ENCODE measurements around the gene DYNC1H1.

The DYNC1H1 gene

DNA sequence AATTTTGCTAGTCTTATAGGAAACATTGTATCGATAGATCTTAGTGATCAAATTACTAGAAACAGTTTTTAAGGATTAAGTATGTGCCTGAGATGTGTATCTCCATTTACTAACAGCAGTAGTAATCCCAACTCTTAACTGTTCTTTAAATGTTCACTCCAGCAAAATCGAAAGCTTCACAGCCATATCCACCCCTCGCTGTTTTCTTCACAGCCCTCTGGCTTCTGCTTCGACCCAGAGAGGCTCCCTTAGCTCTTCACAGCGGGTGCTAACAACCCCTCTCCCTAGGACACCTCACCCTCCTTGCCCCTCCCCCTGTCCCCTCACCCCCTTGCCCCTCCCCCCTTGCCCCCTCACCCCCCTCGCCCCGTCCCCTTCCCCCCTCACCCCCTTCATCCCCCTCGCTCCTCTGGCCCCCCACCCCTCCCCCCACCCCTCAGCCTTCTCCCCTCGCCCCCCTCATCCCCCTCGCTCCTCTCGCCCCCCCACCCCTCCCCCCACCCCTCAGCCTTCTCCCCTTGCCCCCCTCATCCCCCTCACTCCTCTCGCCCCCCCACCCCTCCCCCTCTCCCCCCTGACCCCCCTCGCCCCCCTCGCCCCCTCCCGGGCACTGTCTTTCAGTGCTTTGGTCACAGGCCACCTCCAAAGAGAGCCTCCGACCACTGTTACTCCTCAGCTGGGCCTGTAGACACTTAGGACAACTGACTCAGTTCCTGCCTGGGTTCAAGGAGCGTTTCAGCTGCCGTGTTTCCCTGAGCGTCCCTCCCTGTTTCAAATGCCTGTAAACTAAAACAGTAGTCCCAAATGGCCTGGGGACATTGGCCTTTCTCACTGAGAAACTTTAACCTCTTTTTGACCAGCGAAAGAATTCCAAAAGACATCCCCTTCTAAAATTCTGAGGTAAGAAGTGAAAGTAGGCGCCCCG, 46.0 kb upstream of the DYNC1H1 start:
- no peak overlapping the region for H3K18ac ChIP-seq (ENCODE audit: low read length)
- peak; percentile 37 for DNase-seq
- no peak overlapping the region for H2AK5ac ChIP-seq (ENCODE audit: low read length)
- no peaks in the 10 kb centered on the region for H3K36me3 ChIP-seq (ENCODE audit: control insufficient read depth, insufficient read depth, low read length)
- WGBS (ENCODE audit: extremely low coverage, insufficient coverage, low lambda C conversion rate): no CpG with 5 or more reads among the region's 22 CpGs
- no peak overlapping the region for H2BK15ac ChIP-seq (replicated peaks; ENCODE audit: low read depth)
- no peak overlapping the region for H3K4me2 ChIP-seq (ENCODE audit: low read length)
- no peak overlapping the region for H2BK120ac ChIP-seq (ENCODE audit: low read depth, low read length)
- no peaks in the 10 kb centered on the region for H3K79me2 ChIP-seq (ENCODE audit: control insufficient read depth, insufficient read depth, low read length)
- no peak overlapping the region for H3K23ac ChIP-seq (ENCODE audit: low read length)
- peaks cover 7% of the 10 kb centered on the region for H3K4me1 ChIP-seq (ENCODE audit: control insufficient read depth, low read depth, low read length)
- no peak overlapping the region for H4K5ac ChIP-seq (ENCODE audit: low read length)
- H3K4ac ChIP-seq (ENCODE audit: low read depth, low read length): no peak overlapping the region
- H3K56ac ChIP-seq (ENCODE audit: low read length): no peak overlapping the region
- H3K27ac ChIP-seq (ENCODE audit: low read depth, low read length): peak overlapping the region; percentile 17
- no peak overlapping the region for H3K4me3 ChIP-seq (ENCODE audit: low read length)
- H3K79me1 ChIP-seq (ENCODE audit: low read length): no peaks in the 10 kb centered on the region
- no peak overlapping the region for H4K8ac ChIP-seq (ENCODE audit: low read depth, low read length)
- no peak overlapping the region for H2BK5ac ChIP-seq (ENCODE audit: low read length)
- H3K9ac ChIP-seq (ENCODE audit: low read length): no peak overlapping the region
- no peaks in the 10 kb centered on the region for H3K27me3 ChIP-seq (ENCODE audit: insufficient read depth, low read length, poor library complexity)

GRCh38 chr14:101920271-101920670, 44.1 kb upstream of the DYNC1H1 start:
- Histone ChIP-seq H2BK120ac (ENCODE audit: low read depth, low read length) (no peak overlapping the region), H3K56ac (ENCODE audit: low read length) (no peak overlapping the region), H3K4ac (ENCODE audit: low read depth, low read length) (no peak overlapping the region), H3K27me3 (ENCODE audit: insufficient read depth, low read length, poor library complexity) (no peaks in the 10 kb centered on the region), H3K79me2 (ENCODE audit: control insufficient read depth, insufficient read depth, low read length) (no peaks in the 10 kb centered on the region), H3K4me3 (ENCODE audit: low read length) (no peak overlapping the region), H3K4me2 (ENCODE audit: low read length) (no peak overlapping the region), H2BK5ac (ENCODE audit: low read length) (no peak overlapping the region), H3K4me1 (ENCODE audit: control insufficient read depth, low read depth, low read length) (peaks cover 7% of the 10 kb centered on the region), H4K8ac (ENCODE audit: low read depth, low read length) (no peak overlapping the region), H3K23ac (ENCODE audit: low read length) (no peak overlapping the region), H3K27ac (ENCODE audit: low read depth, low read length) (no peak overlapping the region), H3K9ac (ENCODE audit: low read length) (no peak overlapping the region), H4K5ac (ENCODE audit: low read length) (no peak overlapping the region), H2BK15ac (replicated peaks; ENCODE audit: low read depth) (no peak overlapping the region), H3K79me1 (ENCODE audit: low read length) (no peaks in the 10 kb centered on the region), H3K18ac (ENCODE audit: low read length) (no peak overlapping the region), H3K36me3 (ENCODE audit: control insufficient read depth, insufficient read depth, low read length) (no peaks in the 10 kb centered on the region), H2AK5ac (ENCODE audit: low read length) (no peak overlapping the region)
- no CpG with 5 or more reads among the region's 4 CpGs for WGBS (ENCODE audit: extremely low coverage, insufficient coverage, low lambda C conversion rate)
- no peak for DNase-seq

- no CpG with 5 or more reads among the region's 7 CpGs for WGBS (ENCODE audit: extremely low coverage, insufficient coverage, low lambda C conversion rate)
- Histone ChIP-seq H3K36me3 (ENCODE audit: control insufficient read depth, insufficient read depth, low read length) (no peaks in the 10 kb centered on the region), H3K79me2 (ENCODE audit: control insufficient read depth, insufficient read depth, low read length) (no peaks in the 10 kb centered on the region), H3K4me3 (ENCODE audit: low read length) (no peak overlapping the region), H3K18ac (ENCODE audit: low read length) (no peak overlapping the region), H3K9ac (ENCODE audit: low read length) (no peak overlapping the region), H3K4ac (ENCODE audit: low read depth, low read length) (no peak overlapping the region), H3K56ac (ENCODE audit: low read length) (no peak overlapping the region), H3K23ac (ENCODE audit: low read length) (no peak overlapping the region), H3K79me1 (ENCODE audit: low read length) (no peaks in the 10 kb centered on the region), H3K27ac (ENCODE audit: low read depth, low read length) (no peak overlapping the region), H2AK5ac (ENCODE audit: low read length) (no peak overlapping the region), H2BK5ac (ENCODE audit: low read length) (no peak overlapping the region), H2BK120ac (ENCODE audit: low read depth, low read length) (no peak overlapping the region), H3K4me1 (ENCODE audit: control insufficient read depth, low read depth, low read length) (peaks cover under 1% of the 10 kb centered on the region), H3K27me3 (ENCODE audit: insufficient read depth, low read length, poor library complexity) (no peaks in the 10 kb centered on the region), H3K4me2 (ENCODE audit: low read length) (no peak overlapping the region), H4K5ac (ENCODE audit: low read length) (no peak overlapping the region), H4K8ac (ENCODE audit: low read depth, low read length) (no peak overlapping the region), H2BK15ac (replicated peaks; ENCODE audit: low read depth) (no peak overlapping the region)
- DNase-seq: no peak
These were observed 41.5 kb upstream of the DYNC1H1 start for GRCh38 chr14:101922866-101923265.

DNA sequence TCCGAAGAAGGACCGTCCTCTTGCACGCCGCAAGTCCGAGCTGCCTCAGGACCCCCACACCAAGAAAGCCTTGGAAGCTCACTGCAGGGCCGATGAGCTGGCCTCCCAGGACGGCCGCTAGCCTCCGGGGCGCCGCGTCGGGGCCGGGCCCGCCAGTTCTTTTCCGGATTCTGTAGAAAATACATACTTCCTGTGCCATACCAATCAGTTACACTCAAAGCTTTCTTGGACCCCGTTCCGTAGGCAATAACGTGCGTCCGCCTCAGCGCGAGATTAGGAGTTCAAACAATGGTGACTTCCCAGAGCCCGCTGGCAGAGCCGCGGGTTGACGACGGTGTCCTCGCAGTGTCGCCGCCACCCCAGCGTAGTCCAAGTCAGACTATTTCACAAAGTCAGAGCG, 39.2 kb upstream of the DYNC1H1 start:
- Histone ChIP-seq H3K23ac (ENCODE audit: low read length) (no peak overlapping the region), H2BK5ac (ENCODE audit: low read length) (no peak overlapping the region), H2AK5ac (ENCODE audit: low read length) (no peak overlapping the region), H4K5ac (ENCODE audit: low read length) (no peak overlapping the region), H3K9ac (ENCODE audit: low read length) (no peak overlapping the region), H3K56ac (ENCODE audit: low read length) (no peak overlapping the region), H3K4ac (ENCODE audit: low read depth, low read length) (no peak overlapping the region), H3K79me1 (ENCODE audit: low read length) (no peaks in the 10 kb centered on the region), H3K27me3 (ENCODE audit: insufficient read depth, low read length, poor library complexity) (no peaks in the 10 kb centered on the region), H2BK15ac (replicated peaks; ENCODE audit: low read depth) (no peak overlapping the region), H3K27ac (ENCODE audit: low read depth, low read length) (no peak overlapping the region), H3K18ac (ENCODE audit: low read length) (no peak overlapping the region), H3K4me3 (ENCODE audit: low read length) (no peak overlapping the region), H3K79me2 (ENCODE audit: control insufficient read depth, insufficient read depth, low read length) (no peaks in the 10 kb centered on the region), H4K8ac (ENCODE audit: low read depth, low read length) (no peak overlapping the region), H3K4me1 (ENCODE audit: control insufficient read depth, low read depth, low read length) (no peaks in the 10 kb centered on the region), H3K36me3 (ENCODE audit: control insufficient read depth, insufficient read depth, low read length) (no peaks in the 10 kb centered on the region), H3K4me2 (ENCODE audit: low read length) (no peak overlapping the region), H2BK120ac (ENCODE audit: low read depth, low read length) (no peak overlapping the region)
- no CpG with 5 or more reads among the region's 33 CpGs for WGBS (ENCODE audit: extremely low coverage, insufficient coverage, low lambda C conversion rate)
- no peak for DNase-seq

- no peak overlapping the region for H3K56ac ChIP-seq (ENCODE audit: low read length)
- H3K4me3 ChIP-seq (ENCODE audit: low read length): no peak overlapping the region
- H3K79me1 ChIP-seq (ENCODE audit: low read length): no peaks in the 10 kb centered on the region
- no peaks in the 10 kb centered on the region for H3K36me3 ChIP-seq (ENCODE audit: control insufficient read depth, insufficient read depth, low read length)
- no peak overlapping the region for H3K18ac ChIP-seq (ENCODE audit: low read length)
- H3K23ac ChIP-seq (ENCODE audit: low read length): no peak overlapping the region
- H2AK5ac ChIP-seq (ENCODE audit: low read length): no peak overlapping the region
- DNase-seq: no peak
- H2BK5ac ChIP-seq (ENCODE audit: low read length): no peak overlapping the region
- H4K5ac ChIP-seq (ENCODE audit: low read length): no peak overlapping the region
- H3K27ac ChIP-seq (ENCODE audit: low read depth, low read length): no peak overlapping the region
- H3K4ac ChIP-seq (ENCODE audit: low read depth, low read length): no peak overlapping the region
- no peak overlapping the region for H2BK15ac ChIP-seq (replicated peaks; ENCODE audit: low read depth)
- H3K4me1 ChIP-seq (ENCODE audit: control insufficient read depth, low read depth, low read length): no peaks in the 10 kb centered on the region
- H3K9ac ChIP-seq (ENCODE audit: low read length): no peak overlapping the region
- H3K27me3 ChIP-seq (ENCODE audit: insufficient read depth, low read length, poor library complexity): no peaks in the 10 kb centered on the region
- no peak overlapping the region for H2BK120ac ChIP-seq (ENCODE audit: low read depth, low read length)
- no peaks in the 10 kb centered on the region for H3K79me2 ChIP-seq (ENCODE audit: control insufficient read depth, insufficient read depth, low read length)
- H4K8ac ChIP-seq (ENCODE audit: low read depth, low read length): no peak overlapping the region
- no peak overlapping the region for H3K4me2 ChIP-seq (ENCODE audit: low read length)
- no CpG with 5 or more reads among the region's 8 CpGs for WGBS (ENCODE audit: extremely low coverage, insufficient coverage, low lambda C conversion rate)
These were observed 38.3 kb upstream of the DYNC1H1 start for GRCh38 chr14:101926085-101926484.

DNA sequence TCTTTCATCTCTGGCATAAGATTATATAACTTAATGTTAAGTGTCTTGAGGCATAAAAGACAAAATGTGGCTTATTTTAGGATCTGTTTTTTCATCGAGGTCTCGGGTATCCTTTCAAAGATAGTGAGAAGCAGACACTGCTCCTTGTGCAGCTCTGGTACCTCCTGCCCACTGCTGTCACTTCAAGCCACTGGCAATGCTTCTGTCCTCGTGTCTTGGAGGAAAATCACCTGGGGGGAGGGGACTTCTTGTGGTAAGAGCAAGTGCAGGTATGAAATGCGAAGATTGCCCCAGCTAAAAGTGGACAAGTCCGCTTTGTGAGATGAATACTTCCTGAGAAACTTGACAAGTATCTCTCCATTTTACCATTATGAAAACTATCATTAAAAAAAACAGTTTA, 37.8 kb upstream of the DYNC1H1 start:
- no peak overlapping the region for H3K27ac ChIP-seq (ENCODE audit: low read depth, low read length)
- no peak overlapping the region for H3K23ac ChIP-seq (ENCODE audit: low read length)
- no peak for DNase-seq
- H3K4ac ChIP-seq (ENCODE audit: low read depth, low read length): no peak overlapping the region
- H4K5ac ChIP-seq (ENCODE audit: low read length): no peak overlapping the region
- no peak overlapping the region for H3K4me3 ChIP-seq (ENCODE audit: low read length)
- H3K79me2 ChIP-seq (ENCODE audit: control insufficient read depth, insufficient read depth, low read length): no peaks in the 10 kb centered on the region
- WGBS (ENCODE audit: extremely low coverage, insufficient coverage, low lambda C conversion rate): no CpG with 5 or more reads among the region's 5 CpGs
- H3K56ac ChIP-seq (ENCODE audit: low read length): no peak overlapping the region
- H3K79me1 ChIP-seq (ENCODE audit: low read length): no peaks in the 10 kb centered on the region
- no peak overlapping the region for H2BK120ac ChIP-seq (ENCODE audit: low read depth, low read length)
- no peaks in the 10 kb centered on the region for H3K36me3 ChIP-seq (ENCODE audit: control insufficient read depth, insufficient read depth, low read length)
- H2BK5ac ChIP-seq (ENCODE audit: low read length): no peak overlapping the region
- no peak overlapping the region for H3K18ac ChIP-seq (ENCODE audit: low read length)
- no peaks in the 10 kb centered on the region for H3K4me1 ChIP-seq (ENCODE audit: control insufficient read depth, low read depth, low read length)
- no peaks in the 10 kb centered on the region for H3K27me3 ChIP-seq (ENCODE audit: insufficient read depth, low read length, poor library complexity)
- no peak overlapping the region for H2AK5ac ChIP-seq (ENCODE audit: low read length)
- no peak overlapping the region for H2BK15ac ChIP-seq (replicated peaks; ENCODE audit: low read depth)
- no peak overlapping the region for H3K9ac ChIP-seq (ENCODE audit: low read length)
- H3K4me2 ChIP-seq (ENCODE audit: low read length): no peak overlapping the region
- no peak overlapping the region for H4K8ac ChIP-seq (ENCODE audit: low read depth, low read length)
